Measurements from ENCODE around the gene DGKZ.

DNA sequence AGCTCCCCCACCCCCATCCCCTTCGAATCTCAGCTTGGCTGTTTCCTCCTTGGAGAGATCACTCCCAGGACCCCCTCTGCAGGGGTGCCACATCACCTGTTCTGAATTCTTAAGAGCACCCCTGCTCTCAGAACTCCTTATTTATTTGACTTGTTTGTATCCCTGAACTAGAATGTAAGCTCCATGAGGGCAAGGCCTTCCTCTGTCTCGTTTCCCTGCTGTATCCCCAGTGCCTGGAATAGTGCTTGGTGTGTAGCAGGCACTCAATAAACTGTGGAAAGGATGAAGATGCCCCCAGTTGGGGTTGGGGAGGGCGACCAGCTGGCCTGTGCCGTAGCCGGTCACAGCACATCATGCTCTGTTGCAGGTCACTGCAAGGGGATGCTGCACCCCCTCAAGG, 30.6 kb downstream of the DGKZ start:
- TF ChIP-seq GATA2 (IDR thresholded peaks at IDR 0.05; ENCODE audit: low read depth, low read length) (no peak), GATA3 (IDR thresholded peaks at IDR 0.05; ENCODE audit: low read depth, low read length) (no peak)

Data from SH-SY5Y (cell line).